HCEC 1CT (cell line): ENCODE measurements around the gene DHX29.

Experiments used
- DNase-seq: peaks from one replicate; pipeline ENCODE4 v3.0.0-alpha.2; 2017

The DHX29 gene

GRCh38 chr5:55231029-55231918, 76.2 kb downstream of the DHX29 start:
- DNase-seq = no peak

- DNase-seq = no peak
These were observed 77.3 kb downstream of the DHX29 start for GRCh38 chr5:55230086-55230629.

GRCh38 chr5:55227664-55228430, 79.6 kb downstream of the DHX29 start:
- DNase-seq = no peak

- peak; percentile 15 for DNase-seq
These were observed 80.4 kb downstream of the DHX29 start, which contains the start of gene MCIDAS for GRCh38 chr5:55226934-55227663. Gene MCIDAS, minus strand, starts transcription at chr5:55227315. Its CDS starts 177 bp downstream, at chr5:55227138.

GRCh38 chr5:55226027-55226933, 81.2 kb downstream of the DHX29 start:
- DNase-seq = peak; percentile 24

- no peak for DNase-seq
These were observed 82.1 kb downstream of the DHX29 start for GRCh38 chr5:55225346-55225745.

- no peak for DNase-seq
These were observed 83.7 kb downstream of the DHX29 start for GRCh38 chr5:55223812-55224240.

GRCh38 chr5:55222985-55223811, 84.3 kb downstream of the DHX29 start:
- no peak for DNase-seq

- DNase-seq = no peak
These were observed 85.2 kb downstream of the DHX29 start for GRCh38 chr5:55222092-55222984.

- no peak for DNase-seq
These were observed 86.9 kb downstream of the DHX29 start for GRCh38 chr5:55220433-55221185.

- DNase-seq = no peak
These were observed 87.7 kb downstream of the DHX29 start for GRCh38 chr5:55219770-55220169.

GRCh38 chr5:55218967-55219366, 88.5 kb downstream of the DHX29 start:
- DNase-seq = no peak

- no peak for DNase-seq
These were observed 96.2 kb downstream of the DHX29 start for GRCh38 chr5:55211184-55211874.
